GM21528 (cell line): ENCODE measurements around the gene PSG1.
"Not testable (repeated sequence)": the region's sequence is repeated elsewhere in the genome, so short reads cannot be mapped to it uniquely, and the experiment has no call there.

Experiments used
- ATAC-seq: cut with Tn5 transposase; IDR thresholded peaks from one replicate; pipeline ENCODE4 v1.9.1; 2021; ENCODE audit warnings: mild to moderate bottlenecking, moderate library complexity; ENCODE audit not compliant: unreplicated experiment, low FRiP score

The PSG1 gene

GRCh38 chr19:42879613-42880012 is at the start of gene PSG1:
TSS of gene PSG1 (minus strand) at chr19:42879713. CDS start at chr19:42879581, 132 bp downstream.
- ATAC-seq = no peak

GRCh38 chr19:42928896-42929295 is 49.4 kb upstream of the PSG1 start:
- no peak for ATAC-seq

- no peak for ATAC-seq
Measured at GRCh38 chr19:42926781-42927180, 47.3 kb upstream of the PSG1 start.

- not testable (repeated sequence) for ATAC-seq
Measured at GRCh38 chr19:42923106-42923505, 43.6 kb upstream of the PSG1 start.

- not testable (repeated sequence) for ATAC-seq
Measured at GRCh38 chr19:42920971-42921370, 41.5 kb upstream of the PSG1 start.

GRCh38 chr19:42919757-42920079 is 40.2 kb upstream of the PSG1 start:
- ATAC-seq = no peak

GRCh38 chr19:42919070-42919756 is 39.7 kb upstream of the PSG1 start:
- not testable (repeated sequence) for ATAC-seq

GRCh38 chr19:42918377-42919069 is 39.0 kb upstream of the PSG1 start:
- ATAC-seq = not testable (repeated sequence)

GRCh38 chr19:42917634-42918033 is 38.1 kb upstream of the PSG1 start, which contains the start of gene PSG6:
TSS of gene PSG6 (minus strand) at chr19:42917894. CDS start at chr19:42917792, 102 bp downstream.
- ATAC-seq = not testable (repeated sequence)

- ATAC-seq = not testable (repeated sequence)
Measured at GRCh38 chr19:42916931-42917330, 37.4 kb upstream of the PSG1 start.

GRCh38 chr19:42913516-42913915 is 34.0 kb upstream of the PSG1 start:
- ATAC-seq = not testable (repeated sequence)

GRCh38 chr19:42912941-42913340 is 33.4 kb upstream of the PSG1 start:
- not testable (repeated sequence) for ATAC-seq

- ATAC-seq = not testable (repeated sequence)
Measured at GRCh38 chr19:42911731-42912130, 32.2 kb upstream of the PSG1 start.

- not testable (repeated sequence) for ATAC-seq
Measured at GRCh38 chr19:42906162-42906561, 26.6 kb upstream of the PSG1 start.

- not testable (repeated sequence) for ATAC-seq
Measured at GRCh38 chr19:42900561-42900960, 21.0 kb upstream of the PSG1 start.

- ATAC-seq = not testable (repeated sequence)
Measured at GRCh38 chr19:42899674-42900073, 20.2 kb upstream of the PSG1 start.

- ATAC-seq = not testable (repeated sequence)
Measured at GRCh38 chr19:42899110-42899509, 19.6 kb upstream of the PSG1 start.

- ATAC-seq = not testable (repeated sequence)
Measured at GRCh38 chr19:42898656-42899055, 19.1 kb upstream of the PSG1 start.

- ATAC-seq = not testable (repeated sequence)
Measured at GRCh38 chr19:42897729-42898128, 18.2 kb upstream of the PSG1 start.

- ATAC-seq = not testable (repeated sequence)
Measured at GRCh38 chr19:42890446-42890845, 10.9 kb upstream of the PSG1 start.

GRCh38 chr19:42887876-42888445 is 8.4 kb upstream of the PSG1 start:
- ATAC-seq = not testable (repeated sequence)
